HG03095 (cell line): ENCODE results near the gene CDK2.

Experiments used
- ATAC-seq: cut with Tn5 transposase; IDR thresholded peaks from one replicate; pipeline ENCODE4 v1.9.1; 2021; ENCODE audit warnings: moderate library complexity; ENCODE audit not compliant: unreplicated experiment

Gene CDK2

GRCh38 chr12:55937981-55938380, 28.6 kb upstream of the CDK2 start:
- ATAC-seq: no peak

GRCh38 chr12:55938826-55939501, 27.7 kb upstream of the CDK2 start:
- ATAC-seq: no peak

- ATAC-seq: peak; percentile 96
Measured at GRCh38 chr12:55940065-55940732, 26.4 kb upstream of the CDK2 start.

DNA sequence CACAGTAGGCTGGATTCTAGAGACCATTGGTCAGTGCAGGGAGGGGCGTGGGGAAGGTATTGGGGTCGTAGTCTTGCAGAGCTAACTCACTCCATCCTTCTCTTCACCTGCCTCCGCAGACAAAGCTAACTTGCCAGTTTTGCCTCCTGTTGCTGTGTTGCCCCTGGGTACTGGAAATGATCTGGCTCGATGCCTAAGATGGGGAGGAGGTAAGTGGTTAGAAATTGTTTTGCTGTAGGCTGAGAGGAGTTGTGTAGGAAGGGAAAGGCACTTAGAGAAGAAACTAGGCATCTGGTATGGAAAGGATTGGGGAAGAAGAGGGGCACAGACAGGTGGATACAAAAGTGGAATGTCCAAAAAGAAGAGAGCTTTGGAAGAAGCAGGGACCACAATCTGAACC, 24.6 kb upstream of the CDK2 start:
- no peak for ATAC-seq

GRCh38 chr12:55942577-55943136, 24.0 kb upstream of the CDK2 start:
- no peak for ATAC-seq

- ATAC-seq: no peak
Measured at GRCh38 chr12:55946553-55946952, 20.1 kb upstream of the CDK2 start.

DNA sequence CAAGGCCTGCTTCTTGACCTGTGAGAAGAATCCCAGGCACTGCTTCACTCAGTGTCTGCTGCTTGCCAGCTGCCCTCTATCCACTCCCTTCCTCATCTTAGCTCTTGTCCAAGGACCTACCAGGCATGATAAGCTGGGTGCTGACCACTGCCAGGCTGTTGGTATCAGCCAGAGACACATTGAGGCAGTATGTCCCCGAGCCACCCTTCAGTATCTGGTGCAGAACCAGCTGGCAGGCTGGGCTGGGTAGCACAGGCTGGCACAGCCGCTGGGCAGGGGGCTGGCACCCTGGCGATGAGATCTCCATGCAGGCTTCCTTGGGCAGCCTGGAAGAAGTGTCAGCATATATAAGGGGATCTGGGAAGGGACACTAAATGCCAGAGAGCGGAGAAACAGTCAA, 11.3 kb upstream of the CDK2 start:
- ATAC-seq: no peak

GRCh38 chr12:55955800-55956508, 10.7 kb upstream of the CDK2 start:
- no peak for ATAC-seq

GRCh38 chr12:55957106-55957859, 9.3 kb upstream of the CDK2 start:
- no peak for ATAC-seq

DNA sequence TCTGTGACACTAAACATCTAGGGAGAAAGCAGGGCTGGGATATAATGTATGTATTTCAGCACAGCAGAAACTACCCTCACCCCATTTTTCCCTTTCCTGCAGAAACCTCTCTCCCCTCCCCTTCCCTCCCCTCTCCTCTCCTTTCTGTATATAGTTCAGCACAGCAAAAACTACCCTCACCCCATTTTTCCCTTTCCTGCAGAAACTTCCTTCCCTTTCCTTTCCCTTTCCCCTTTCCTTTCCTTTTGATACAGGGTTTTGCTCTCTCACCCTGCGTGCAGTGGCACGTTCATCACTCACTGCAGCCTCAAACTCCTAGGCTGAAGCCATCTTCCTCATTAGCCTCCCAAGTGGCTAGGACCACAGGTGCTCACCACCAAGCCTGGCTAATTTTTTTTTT, 2.9 kb upstream of the CDK2 start:
- ATAC-seq: no peak

GRCh38 chr12:55965240-55965639, 1.4 kb upstream of the CDK2 start:
- ATAC-seq: no peak

DNA sequence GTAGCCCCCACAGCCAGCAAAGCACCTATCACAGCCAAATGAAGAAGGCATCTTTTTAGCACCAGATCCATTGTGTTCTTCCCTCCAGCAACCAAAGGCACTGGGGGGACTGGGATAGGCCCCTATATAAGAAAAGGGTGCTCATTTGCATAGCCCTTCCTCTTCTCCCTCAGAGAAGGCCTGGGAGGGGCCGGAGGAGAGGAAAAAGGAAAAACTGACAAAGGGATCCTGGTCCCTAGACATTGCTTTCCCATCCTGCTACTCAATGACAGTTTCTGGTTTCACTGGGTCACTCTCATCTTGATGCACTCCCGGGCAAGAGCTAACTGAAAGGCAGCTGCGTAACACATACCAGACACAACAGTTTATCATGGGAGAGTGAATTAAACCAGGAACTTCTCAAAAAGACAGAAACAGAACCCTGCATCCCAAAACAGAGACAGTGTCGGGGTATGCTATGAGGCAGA, 656 bp upstream of the CDK2 start, which contains the start of gene PMEL:
Gene PMEL (minus strand): TSS at position 102 of the 467 bp plus-strand sequence. CDS start 31 bp downstream, at position 71.
- ATAC-seq: peak; percentile 15

- no peak for ATAC-seq
Measured at GRCh38 chr12:55969356-55969755, 2.7 kb downstream of the CDK2 start.

GRCh38 chr12:55970775-55971174, 4.1 kb downstream of the CDK2 start:
- ATAC-seq: no peak

DNA sequence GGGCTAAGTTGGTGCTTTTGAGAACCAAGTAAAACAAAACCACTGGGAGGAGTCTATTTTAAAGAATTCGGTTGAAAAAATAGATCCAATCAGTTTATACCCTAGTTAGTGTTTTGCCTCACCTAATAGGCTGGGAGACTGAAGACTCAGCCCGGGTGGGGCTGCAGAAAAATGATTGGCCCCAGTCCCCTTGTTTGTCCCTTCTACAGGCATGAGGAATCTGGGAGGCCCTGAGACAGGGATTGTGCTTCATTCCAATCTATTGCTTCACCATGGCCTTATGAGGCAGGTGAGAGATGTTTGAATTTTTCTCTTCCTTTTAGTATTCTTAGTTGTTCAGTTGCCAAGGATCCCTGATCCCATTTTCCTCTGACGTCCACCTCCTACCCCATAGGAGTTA, 5.4 kb downstream of the CDK2 start:
- no peak for ATAC-seq

- ATAC-seq: no peak
Measured at GRCh38 chr12:55972456-55972855, 5.8 kb downstream of the CDK2 start.

GRCh38 chr12:55972911-55973598, 6.4 kb downstream of the CDK2 start:
- ATAC-seq: no peak

GRCh38 chr12:55973599-55974307, 7.1 kb downstream of the CDK2 start, which contains the start of gene RAB5B:
RAB5B (plus strand) TSS chr12:55974078; CDS start chr12:55986961, 12,883 bp downstream.
- ATAC-seq: peak; percentile 94

DNA sequence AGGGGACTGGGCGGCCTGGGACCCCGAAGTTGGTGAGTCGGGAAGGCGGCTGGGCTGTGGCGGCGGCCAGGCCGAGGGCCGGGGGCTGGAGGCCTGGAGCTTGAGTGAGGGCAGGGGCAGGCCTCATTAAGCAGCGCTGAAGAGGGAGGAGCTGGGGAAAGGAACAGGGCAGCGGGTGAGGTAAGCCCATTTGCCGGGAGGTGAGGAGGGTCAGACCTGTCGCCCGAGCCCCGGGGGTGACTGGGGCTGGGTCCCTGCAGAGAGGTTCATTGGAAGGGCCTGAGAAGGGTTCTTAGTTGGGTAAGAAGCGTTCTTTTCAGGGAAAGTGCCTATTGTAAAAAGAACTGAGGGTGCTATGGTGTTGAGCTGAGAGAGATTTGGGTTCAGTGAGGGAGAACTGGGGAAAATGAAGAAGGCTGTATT, 7.7 kb downstream of the CDK2 start:
- ATAC-seq: peak; percentile 6
